KMS-11 (cell line): Measurements from ENCODE around the gene CCDC200.
A peak's percentile ranks its signal among the peaks of the same experiment; 100 is the strongest.

Experiments used
- H2AFZ ChIP-seq: fragments of 200-600 bp; sonication (generic); 2 replicates; pipeline ENCODE4 v1.6.1; 2016; ENCODE audit warnings: antibody characterized with exemption, mixed run types, low read depth
- H3K27ac ChIP-seq: fragments of 200-600 bp; sonication (generic); 2 replicates; pipeline ENCODE4 v1.6.1; 2016; ENCODE audit warnings: mild to moderate bottlenecking, mixed run types
- H3K27me3 ChIP-seq: fragments of 200-600 bp; sonication (generic); 2 replicates; pipeline ENCODE4 v1.6.1; 2017; ENCODE audit warnings: mild to moderate bottlenecking, low read depth, mixed run types, moderate library complexity; ENCODE audit not compliant: insufficient read depth
- H3K36me3 ChIP-seq: fragments of 200-600 bp; sonication (generic); 2 replicates; pipeline ENCODE4 v1.6.1; 2017; ENCODE audit warnings: mild to moderate bottlenecking, mixed run types; ENCODE audit not compliant: insufficient read depth
- H3K4me1 ChIP-seq: fragments of 200-600 bp; sonication (generic); 2 replicates; pipeline ENCODE4 v1.6.1; 2016; ENCODE audit warnings: mild to moderate bottlenecking, low read depth, mixed run types; ENCODE audit not compliant: poor library complexity, severe bottlenecking
- H3K4me2 ChIP-seq: fragments of 200-600 bp; sonication (generic); 2 replicates; pipeline ENCODE4 v1.7.0; 2016; ENCODE audit warnings: mild to moderate bottlenecking, mixed run types
- H3K4me3 ChIP-seq: fragments of 200-600 bp; sonication (generic); IDR thresholded peaks from 2 replicates; pipeline ENCODE4 v1.6.1; 2017; ENCODE audit warnings: low read depth, low read length, mixed read lengths; ENCODE audit not compliant: insufficient read depth
- H3K79me2 ChIP-seq: fragments of 200-600 bp; sonication (generic); 2 replicates; pipeline ENCODE4 v1.6.1; 2016; ENCODE audit warnings: low read depth, mixed run types; ENCODE audit not compliant: insufficient read depth
- H3K9ac ChIP-seq: fragments of 200-600 bp; sonication (generic); 2 replicates; pipeline ENCODE4 v1.6.1; 2016; ENCODE audit warnings: mild to moderate bottlenecking, mixed run types
- H4K20me1 ChIP-seq: fragments of 200-600 bp; sonication (generic); 2 replicates; pipeline ENCODE4 v1.6.1; 2016; ENCODE audit warnings: mild to moderate bottlenecking, mixed run types; ENCODE audit not compliant: insufficient read depth
- TF ChIP-seq, protein P1 (sequence below): fragments of 200-600 bp; sonication (generic); conservative IDR thresholded peaks from 2 replicates; pipeline ENCODE4 v1.6.1; 2017; ENCODE audit warnings: low read depth, mild to moderate bottlenecking, antibody characterized with exemption, low read length, moderate library complexity, mixed read lengths

CCDC200 gene

GRCh38 chr17:43175213-43176118 is 53.0 kb downstream of the CCDC200 start:
- H3K4me2 ChIP-seq, result no peak overlapping the region; the same call in 1 of the 2 replicates
- H3K79me2 ChIP-seq, result peaks cover 27% of the 10 kb centered on the region; the same call in 1 of the 2 replicates
- H3K9ac ChIP-seq, result no peak overlapping the region
- peak overlapping the region; percentile 13; the same call in 1 of the 2 replicates for H3K27ac ChIP-seq
- peaks cover 31% of the 10 kb centered on the region for H3K4me1 ChIP-seq
- H3K4me3 ChIP-seq, result no peak overlapping the region
- no peaks in the 10 kb centered on the region for H4K20me1 ChIP-seq
- H3K27me3 ChIP-seq, result no peaks in the 10 kb centered on the region
- H3K36me3 ChIP-seq, result no peaks in the 10 kb centered on the region
- no peak overlapping the region for H2AFZ ChIP-seq
- TF ChIP-seq, protein P1, sequence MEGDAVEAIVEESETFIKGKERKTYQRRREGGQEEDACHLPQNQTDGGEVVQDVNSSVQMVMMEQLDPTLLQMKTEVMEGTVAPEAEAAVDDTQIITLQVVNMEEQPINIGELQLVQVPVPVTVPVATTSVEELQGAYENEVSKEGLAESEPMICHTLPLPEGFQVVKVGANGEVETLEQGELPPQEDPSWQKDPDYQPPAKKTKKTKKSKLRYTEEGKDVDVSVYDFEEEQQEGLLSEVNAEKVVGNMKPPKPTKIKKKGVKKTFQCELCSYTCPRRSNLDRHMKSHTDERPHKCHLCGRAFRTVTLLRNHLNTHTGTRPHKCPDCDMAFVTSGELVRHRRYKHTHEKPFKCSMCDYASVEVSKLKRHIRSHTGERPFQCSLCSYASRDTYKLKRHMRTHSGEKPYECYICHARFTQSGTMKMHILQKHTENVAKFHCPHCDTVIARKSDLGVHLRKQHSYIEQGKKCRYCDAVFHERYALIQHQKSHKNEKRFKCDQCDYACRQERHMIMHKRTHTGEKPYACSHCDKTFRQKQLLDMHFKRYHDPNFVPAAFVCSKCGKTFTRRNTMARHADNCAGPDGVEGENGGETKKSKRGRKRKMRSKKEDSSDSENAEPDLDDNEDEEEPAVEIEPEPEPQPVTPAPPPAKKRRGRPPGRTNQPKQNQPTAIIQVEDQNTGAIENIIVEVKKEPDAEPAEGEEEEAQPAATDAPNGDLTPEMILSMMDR, result no peak

GRCh38 chr17:43171586-43172487 is 56.6 kb downstream of the CCDC200 start:
- TF ChIP-seq, protein P1, result no peak
- Histone ChIP-seq H3K79me2 (peaks cover 47% of the 10 kb centered on the region), H3K36me3 (no peaks in the 10 kb centered on the region), H4K20me1 (no peaks in the 10 kb centered on the region), H2AFZ (peak overlapping the region; percentile 68; the same call in 1 of the 2 replicates), H3K9ac (peak overlapping the region; percentile 85), H3K27ac (peak overlapping the region; percentile 86), H3K4me2 (peak overlapping the region; percentile 76), H3K4me1 (peaks cover 45% of the 10 kb centered on the region), H3K4me3 (no peak overlapping the region), H3K27me3 (no peaks in the 10 kb centered on the region)
